AG04449 (cell line): ENCODE data around the gene SLC22A31.

Experiments
- CTCF ChIA-PET: fragments of 350-600 bp; formaldehyde crosslinking; extraction: SDS; loops from one replicate; lab custom pipeline; 2021; ENCODE audit warnings: antibody characterized with exemption; lab: Yijun Ruan, JAX
- POLR2A ChIA-PET: fragments of 400-600, 350-600 bp; formaldehyde crosslinking; extraction: SDS; loops from one replicate; lab custom pipeline; 2020; ENCODE audit warnings: antibody characterized with exemption, inconsistent platforms; lab: Yijun Ruan, JAX
- DNase-seq: peaks from one replicate; pipeline ENCODE4 v3.0.0-alpha.2; 2010; ENCODE audit warnings: low read depth, low spot score
- H3K4me3 ChIP-seq: 2 replicates; pipeline ENCODE4 v1.5.1; 2011; ENCODE audit warnings: low read depth, mild to moderate bottlenecking, control low read depth, low read length
- TF ChIP-seq, protein P1 (sequence below): IDR thresholded peaks from one replicate; pipeline ENCODE4 v1.5.1; 2011; ENCODE audit warnings: mild to moderate bottlenecking, moderate library complexity, low read length, control low read depth, inconsistent platforms; ENCODE audit not compliant: insufficient read depth; ENCODE audit errors: missing control alignments

The SLC22A31 gene

DNA sequence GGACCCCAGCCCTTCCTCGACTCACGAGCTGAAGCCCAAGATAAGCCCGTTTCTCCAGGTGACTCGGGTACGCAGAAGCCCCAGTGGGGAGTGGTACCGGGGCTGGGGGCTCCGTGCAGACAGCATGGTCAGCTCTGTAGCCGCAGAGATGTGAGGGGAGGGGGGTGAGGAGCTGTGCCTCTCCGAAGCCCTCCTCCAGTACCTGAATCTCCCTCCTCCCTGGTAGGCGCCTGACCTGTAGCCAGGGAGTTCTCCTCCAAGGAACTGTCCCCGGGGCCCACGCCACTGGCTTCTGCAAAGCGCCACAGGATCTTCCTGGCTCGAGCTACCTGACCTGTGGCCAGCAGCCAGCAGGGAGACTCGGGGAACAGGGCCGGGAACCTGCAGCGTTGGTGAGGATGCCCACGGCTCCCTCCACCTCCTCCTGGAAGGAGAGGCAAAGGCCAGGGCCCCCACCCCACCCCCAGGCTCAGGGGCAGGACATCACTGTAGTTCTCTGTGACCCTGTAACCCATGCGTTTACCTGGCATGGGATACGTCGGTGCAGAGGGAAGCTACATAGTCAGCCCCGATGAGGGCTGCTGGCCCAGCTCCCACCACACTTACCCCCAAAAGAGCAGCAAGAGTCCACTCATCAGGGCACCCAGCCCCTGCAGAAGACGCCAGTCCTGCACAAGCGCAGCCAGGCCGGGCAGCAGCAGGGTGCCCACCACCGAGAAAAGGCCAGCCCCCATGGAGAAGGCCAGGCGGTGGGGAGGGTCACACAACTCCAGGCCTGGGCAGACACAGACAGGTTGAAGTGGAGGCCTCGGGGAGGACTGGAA is 1.7 kb downstream of the SLC22A31 start:
- POLR2A ChIA-PET = interaction anchor here (0.8 kb wide), 1 partner anchor 15 kb away, joined by 3 read pairs; no protein-coding TSS in a partner anchor
- no peak overlapping the region for H3K4me3 ChIP-seq
- no peak for DNase-seq
- TF ChIP-seq, protein P1, sequence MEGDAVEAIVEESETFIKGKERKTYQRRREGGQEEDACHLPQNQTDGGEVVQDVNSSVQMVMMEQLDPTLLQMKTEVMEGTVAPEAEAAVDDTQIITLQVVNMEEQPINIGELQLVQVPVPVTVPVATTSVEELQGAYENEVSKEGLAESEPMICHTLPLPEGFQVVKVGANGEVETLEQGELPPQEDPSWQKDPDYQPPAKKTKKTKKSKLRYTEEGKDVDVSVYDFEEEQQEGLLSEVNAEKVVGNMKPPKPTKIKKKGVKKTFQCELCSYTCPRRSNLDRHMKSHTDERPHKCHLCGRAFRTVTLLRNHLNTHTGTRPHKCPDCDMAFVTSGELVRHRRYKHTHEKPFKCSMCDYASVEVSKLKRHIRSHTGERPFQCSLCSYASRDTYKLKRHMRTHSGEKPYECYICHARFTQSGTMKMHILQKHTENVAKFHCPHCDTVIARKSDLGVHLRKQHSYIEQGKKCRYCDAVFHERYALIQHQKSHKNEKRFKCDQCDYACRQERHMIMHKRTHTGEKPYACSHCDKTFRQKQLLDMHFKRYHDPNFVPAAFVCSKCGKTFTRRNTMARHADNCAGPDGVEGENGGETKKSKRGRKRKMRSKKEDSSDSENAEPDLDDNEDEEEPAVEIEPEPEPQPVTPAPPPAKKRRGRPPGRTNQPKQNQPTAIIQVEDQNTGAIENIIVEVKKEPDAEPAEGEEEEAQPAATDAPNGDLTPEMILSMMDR = no peak
- CTCF ChIA-PET = interaction anchor here (0.8 to 1.7 kb wide), 2 partner anchors 12 to 18 kb away, joined by 3 to 5 read pairs; no protein-coding TSS in a partner anchor

DNA sequence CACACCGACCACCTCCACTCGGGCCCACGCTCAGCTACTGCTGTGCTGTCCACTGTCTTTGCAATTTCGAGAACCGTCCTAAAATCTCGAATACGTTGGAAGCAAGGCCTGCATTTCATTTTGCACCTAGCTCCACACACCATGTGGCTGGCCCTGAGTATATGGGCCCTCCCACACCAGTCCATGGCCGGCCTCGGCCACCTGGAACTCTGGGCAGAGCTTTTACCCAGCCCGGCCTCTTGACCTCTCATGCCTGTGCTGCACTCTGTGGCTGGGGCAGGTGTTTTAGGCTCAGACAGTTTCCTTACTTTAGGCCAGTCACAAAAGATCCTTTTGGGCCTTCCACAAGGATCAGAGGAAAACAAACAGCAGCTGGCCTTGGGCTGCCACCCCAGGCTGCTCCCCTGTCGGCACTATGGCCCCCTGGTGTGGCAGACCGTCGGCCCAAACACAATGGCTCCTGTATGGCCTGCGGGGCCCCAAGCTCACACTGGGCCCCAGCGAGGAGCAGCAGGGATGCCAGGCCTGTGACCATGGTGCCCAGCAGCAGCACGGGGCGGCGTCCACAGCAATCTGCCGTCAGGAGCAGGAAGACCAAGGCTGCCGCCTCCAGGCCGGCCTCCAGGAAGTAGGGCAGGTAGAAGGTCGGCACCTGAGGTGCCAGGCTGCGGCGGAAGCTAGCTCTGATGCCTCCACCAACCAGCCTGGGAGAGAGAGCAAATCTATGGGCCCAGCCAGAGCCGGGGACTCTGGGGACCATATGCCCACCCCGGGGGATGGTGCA is 2.5 kb downstream of the SLC22A31 start:
- DNase-seq = no peak
- H3K4me3 ChIP-seq = no peak overlapping the region
- TF ChIP-seq, protein P1 = no peak
- ChIA-PET POLR2A (interaction anchor here (0.8 kb wide), 1 partner anchor 14 kb away, joined by 3 read pairs; no protein-coding TSS in a partner anchor), CTCF (interaction anchor here (0.8 to 1.6 kb wide), 2 partner anchors 13 to 31 kb away, joined by 3 to 4 read pairs; no protein-coding TSS in a partner anchor)

- TF ChIP-seq, protein P1 = no peak
- ChIA-PET POLR2A (no interaction called here), CTCF (interaction anchor here (1.6 kb wide), 1 partner anchor 30 kb away, joined by 4 read pairs; no protein-coding TSS in a partner anchor)
- H3K4me3 ChIP-seq = no peak overlapping the region
- DNase-seq = no peak
Measured at GRCh38 chr16:89197033-89197632, 3.2 kb downstream of the SLC22A31 start.

- ChIA-PET POLR2A (no interaction called here), CTCF (no interaction called here)
- H3K4me3 ChIP-seq = no peak overlapping the region
- TF ChIP-seq, protein P1 = no peak
- DNase-seq = no peak
Measured at GRCh38 chr16:89195521-89196171, 4.7 kb downstream of the SLC22A31 start.

DNA sequence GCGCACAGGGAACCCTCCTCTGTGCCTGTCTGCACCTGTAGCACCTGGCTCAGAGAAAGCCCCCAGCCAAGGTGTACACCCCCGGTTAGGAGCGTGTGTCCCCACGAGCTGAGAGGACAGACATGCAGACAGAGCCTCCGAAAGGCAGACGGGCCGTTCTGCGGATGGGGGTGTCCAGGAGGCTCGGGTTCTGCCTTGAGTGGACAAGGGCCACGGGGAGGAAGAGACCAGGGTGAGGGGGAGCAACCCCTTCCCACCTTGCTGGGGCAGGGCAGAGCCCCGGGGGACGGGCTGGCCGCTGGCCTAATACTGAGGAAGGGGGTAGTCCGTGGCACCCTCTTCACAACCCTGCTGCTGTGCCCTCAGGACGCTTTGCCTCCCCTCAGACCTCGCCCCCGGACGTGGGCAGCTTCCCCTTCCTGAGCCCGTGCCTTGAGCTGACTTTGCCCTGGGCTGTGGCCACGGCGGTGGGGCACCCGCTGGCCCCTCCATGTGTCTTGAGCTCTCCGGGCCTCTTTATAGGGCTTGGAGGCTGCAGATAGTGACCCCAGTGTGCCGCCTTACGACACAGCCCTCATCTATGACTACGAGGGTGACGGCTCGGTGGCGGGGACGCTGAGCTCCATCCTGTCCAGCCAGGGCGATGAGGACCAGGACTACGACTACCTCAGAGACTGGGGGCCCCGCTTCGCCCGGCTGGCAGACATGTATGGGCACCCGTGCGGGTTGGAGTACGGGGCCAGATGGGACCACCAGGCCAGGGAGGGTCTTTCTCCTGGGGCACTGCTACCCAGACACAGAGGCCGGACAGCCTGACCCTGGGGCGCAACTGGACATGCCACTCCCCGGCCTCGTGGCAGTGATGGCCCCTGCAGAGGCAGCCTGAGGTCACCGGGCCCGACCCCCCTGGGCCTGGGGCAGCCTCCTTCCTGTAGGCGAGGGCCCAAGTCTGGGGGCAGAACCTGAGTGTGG is 5.7 kb downstream of the SLC22A31 start:
- ChIA-PET POLR2A (no interaction called here), CTCF (interaction anchor here (1.5 kb wide), 1 partner anchor 8 kb away, joined by 4 read pairs; no protein-coding TSS in a partner anchor)
- DNase-seq = no peak
- no peak overlapping the region for H3K4me3 ChIP-seq
- TF ChIP-seq, protein P1 = no peak
